HL-60 (cell line): ENCODE data around the gene CC2D2B.
"Not testable (repeated sequence)": the region's sequence is repeated elsewhere in the genome, so short reads cannot be mapped to it uniquely, and the experiment has no call there.

ENCODE experiments used
- DNase-seq, 2 experiments: peaks; one replicate each; pipeline ENCODE4 v3.0.0-alpha.2; 2010 to 2020; ENCODE audit warnings: low read depth in 1 of 2, low spot score in 1 of 2
- H3K27ac ChIP-seq: fragments of 250-450 bp; sonication (Bioruptor Pico); replicated peaks from 2 replicates; pipeline ENCODE4 v1.5.1; 2020; ENCODE audit warnings: mild to moderate bottlenecking, moderate library complexity
- H3K27me3 ChIP-seq: fragments of 250-450 bp; sonication (Bioruptor Pico); 2 replicates; pipeline ENCODE4 v1.5.1; 2021; ENCODE audit warnings: mild to moderate bottlenecking, moderate library complexity; ENCODE audit not compliant: insufficient read depth, poor library complexity, severe bottlenecking
- H3K4me3 ChIP-seq: replicated peaks from 2 replicates; pipeline ENCODE4 v1.5.1; 2011; ENCODE audit warnings: mild to moderate bottlenecking, control low read depth, low read length; ENCODE audit not compliant: insufficient read depth
- GABPA ChIP-seq: IDR thresholded peaks from 2 replicates; pipeline ENCODE4 v1.6.1; 2012; ENCODE audit warnings: low read depth
- POLR2AphosphoS5 ChIP-seq: IDR thresholded peaks from 2 replicates; pipeline ENCODE4 v1.6.1; 2012; ENCODE audit warnings: low read depth
- SPI1 ChIP-seq: IDR thresholded peaks from 2 replicates; pipeline ENCODE4 v1.6.1; 2012; ENCODE audit warnings: low read depth, mild to moderate bottlenecking, borderline replicate concordance
- TF ChIP-seq, protein P1 (sequence below): IDR thresholded peaks from one replicate; pipeline ENCODE4 v1.5.1; 2011; ENCODE audit warnings: low read length, control low read depth, inconsistent platforms; ENCODE audit not compliant: insufficient read depth
- TF ChIP-seq, protein P2 (sequence below): IDR thresholded peaks from 2 replicates; pipeline ENCODE4 v1.6.1; 2012; ENCODE audit warnings: low read depth; ENCODE audit not compliant: insufficient replicate concordance

CC2D2B gene

GRCh38 chr10:95867866-95868265 is 39.9 kb upstream of the CC2D2B start:
- no peak for DNase-seq
- Histone ChIP-seq H3K4me3 (no peak overlapping the region), H3K27me3 (no peaks in the 10 kb centered on the region), H3K27ac (no peak overlapping the region)
- TF ChIP-seq, protein P1, sequence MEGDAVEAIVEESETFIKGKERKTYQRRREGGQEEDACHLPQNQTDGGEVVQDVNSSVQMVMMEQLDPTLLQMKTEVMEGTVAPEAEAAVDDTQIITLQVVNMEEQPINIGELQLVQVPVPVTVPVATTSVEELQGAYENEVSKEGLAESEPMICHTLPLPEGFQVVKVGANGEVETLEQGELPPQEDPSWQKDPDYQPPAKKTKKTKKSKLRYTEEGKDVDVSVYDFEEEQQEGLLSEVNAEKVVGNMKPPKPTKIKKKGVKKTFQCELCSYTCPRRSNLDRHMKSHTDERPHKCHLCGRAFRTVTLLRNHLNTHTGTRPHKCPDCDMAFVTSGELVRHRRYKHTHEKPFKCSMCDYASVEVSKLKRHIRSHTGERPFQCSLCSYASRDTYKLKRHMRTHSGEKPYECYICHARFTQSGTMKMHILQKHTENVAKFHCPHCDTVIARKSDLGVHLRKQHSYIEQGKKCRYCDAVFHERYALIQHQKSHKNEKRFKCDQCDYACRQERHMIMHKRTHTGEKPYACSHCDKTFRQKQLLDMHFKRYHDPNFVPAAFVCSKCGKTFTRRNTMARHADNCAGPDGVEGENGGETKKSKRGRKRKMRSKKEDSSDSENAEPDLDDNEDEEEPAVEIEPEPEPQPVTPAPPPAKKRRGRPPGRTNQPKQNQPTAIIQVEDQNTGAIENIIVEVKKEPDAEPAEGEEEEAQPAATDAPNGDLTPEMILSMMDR = no peak
- TF ChIP-seq POLR2AphosphoS5 (no peak), GABPA (no peak)
- TF ChIP-seq, protein P2, sequence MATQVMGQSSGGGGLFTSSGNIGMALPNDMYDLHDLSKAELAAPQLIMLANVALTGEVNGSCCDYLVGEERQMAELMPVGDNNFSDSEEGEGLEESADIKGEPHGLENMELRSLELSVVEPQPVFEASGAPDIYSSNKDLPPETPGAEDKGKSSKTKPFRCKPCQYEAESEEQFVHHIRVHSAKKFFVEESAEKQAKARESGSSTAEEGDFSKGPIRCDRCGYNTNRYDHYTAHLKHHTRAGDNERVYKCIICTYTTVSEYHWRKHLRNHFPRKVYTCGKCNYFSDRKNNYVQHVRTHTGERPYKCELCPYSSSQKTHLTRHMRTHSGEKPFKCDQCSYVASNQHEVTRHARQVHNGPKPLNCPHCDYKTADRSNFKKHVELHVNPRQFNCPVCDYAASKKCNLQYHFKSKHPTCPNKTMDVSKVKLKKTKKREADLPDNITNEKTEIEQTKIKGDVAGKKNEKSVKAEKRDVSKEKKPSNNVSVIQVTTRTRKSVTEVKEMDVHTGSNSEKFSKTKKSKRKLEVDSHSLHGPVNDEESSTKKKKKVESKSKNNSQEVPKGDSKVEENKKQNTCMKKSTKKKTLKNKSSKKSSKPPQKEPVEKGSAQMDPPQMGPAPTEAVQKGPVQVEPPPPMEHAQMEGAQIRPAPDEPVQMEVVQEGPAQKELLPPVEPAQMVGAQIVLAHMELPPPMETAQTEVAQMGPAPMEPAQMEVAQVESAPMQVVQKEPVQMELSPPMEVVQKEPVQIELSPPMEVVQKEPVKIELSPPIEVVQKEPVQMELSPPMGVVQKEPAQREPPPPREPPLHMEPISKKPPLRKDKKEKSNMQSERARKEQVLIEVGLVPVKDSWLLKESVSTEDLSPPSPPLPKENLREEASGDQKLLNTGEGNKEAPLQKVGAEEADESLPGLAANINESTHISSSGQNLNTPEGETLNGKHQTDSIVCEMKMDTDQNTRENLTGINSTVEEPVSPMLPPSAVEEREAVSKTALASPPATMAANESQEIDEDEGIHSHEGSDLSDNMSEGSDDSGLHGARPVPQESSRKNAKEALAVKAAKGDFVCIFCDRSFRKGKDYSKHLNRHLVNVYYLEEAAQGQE = no peak

DNA sequence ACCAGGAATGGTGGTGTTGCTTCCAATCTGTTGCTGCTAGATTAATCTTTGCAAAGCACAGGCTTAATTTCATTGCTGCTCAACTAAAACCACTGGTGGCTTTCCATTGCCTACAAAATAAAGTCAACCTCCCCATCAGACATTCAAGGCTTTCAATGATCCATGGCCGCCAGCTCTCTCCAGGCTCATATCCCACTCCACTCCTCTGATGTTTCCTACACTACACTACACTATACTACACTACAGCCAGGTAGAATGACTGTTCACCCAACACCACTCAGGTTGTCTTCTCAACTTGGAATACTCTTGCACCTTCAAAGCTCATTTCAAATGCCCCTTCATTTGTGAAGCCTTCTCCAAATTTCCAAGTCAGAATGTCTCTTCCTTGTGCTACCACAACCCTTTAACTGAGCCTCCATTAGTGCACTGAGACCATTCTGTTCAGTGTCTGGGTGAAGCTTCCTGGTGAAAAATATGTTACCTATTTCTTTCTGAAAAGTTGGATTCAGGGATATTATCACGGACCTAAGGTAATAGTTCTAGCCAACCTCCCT is 35.5 kb upstream of the CC2D2B start:
- no peak for DNase-seq
- Histone ChIP-seq H3K4me3 (no peak overlapping the region), H3K27me3 (no peaks in the 10 kb centered on the region), H3K27ac (no peak overlapping the region)
- TF ChIP-seq, protein P2 = no peak

GRCh38 chr10:95873139-95873538 is 34.6 kb upstream of the CC2D2B start:
- Histone ChIP-seq H3K27me3 (no peaks in the 10 kb centered on the region), H3K4me3 (no peak overlapping the region), H3K27ac (no peak overlapping the region)
- no peak for DNase-seq
- TF ChIP-seq, protein P1 = no peak
- TF ChIP-seq GABPA = no peak
- TF ChIP-seq POLR2AphosphoS5 = no peak
- TF ChIP-seq SPI1 = no peak
- TF ChIP-seq, protein P2 = no peak

- TF ChIP-seq POLR2AphosphoS5 (no peak), SPI1 (no peak), GABPA (no peak)
- TF ChIP-seq, protein P2 = no peak
- TF ChIP-seq, protein P1 = no peak
- Histone ChIP-seq H3K27ac (no peak overlapping the region), H3K4me3 (no peak overlapping the region), H3K27me3 (no peaks in the 10 kb centered on the region)
- no peak for DNase-seq
Observed at GRCh38 chr10:95873651-95874050, 34.1 kb upstream of the CC2D2B start.

DNA sequence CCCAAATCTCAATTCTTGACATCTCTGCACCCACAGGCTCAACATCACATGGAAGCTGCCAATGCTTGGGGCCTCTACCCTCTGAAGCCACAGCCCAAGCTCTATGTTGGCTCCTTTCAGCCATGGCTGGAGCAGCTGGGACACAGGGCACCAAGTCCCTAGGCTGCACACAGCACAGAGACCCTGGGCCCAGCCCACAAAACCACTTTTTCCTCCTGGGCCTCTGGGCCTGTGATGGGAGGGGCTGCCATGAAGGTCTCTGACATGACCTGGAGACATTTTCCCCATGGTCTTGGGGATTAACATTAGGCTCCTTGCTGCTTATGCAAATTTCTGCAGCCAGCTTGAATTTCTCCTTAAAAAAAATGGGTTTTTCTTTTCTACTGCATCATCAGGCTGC is 33.0 kb upstream of the CC2D2B start:
- not testable (repeated sequence) for DNase-seq, H3K4me3 ChIP-seq, H3K27me3 ChIP-seq, H3K27ac ChIP-seq
